Endodermal cell (in vitro differentiated cells): ENCODE data around the gene SON. TPM values are rescaled to one million over a fixed set of nuclear protein-coding genes. Genes with fewer than 3 reads are reported as not detected.
"Not testable (repeated sequence)": the region's sequence is repeated elsewhere in the genome, so short reads cannot be mapped to it uniquely, and the experiment has no call there.

Source experiments
- DNase-seq: peaks from one replicate; pipeline ENCODE4 v3.0.0-alpha.2; 2017
- H3K27ac ChIP-seq: 2 replicates; pipeline ENCODE4 v1.5.1; 2013; ENCODE audit warnings: mild to moderate bottlenecking, low read depth, low read length, moderate library complexity
- H3K27me3 ChIP-seq: 2 replicates; pipeline ENCODE4 v1.6.1; 2013; ENCODE audit warnings: mild to moderate bottlenecking, low read length, moderate library complexity; ENCODE audit not compliant: insufficient read depth, control insufficient read depth, poor library complexity, severe bottlenecking
- H3K36me3 ChIP-seq: 2 replicates; pipeline ENCODE4 v1.7.0; 2013; ENCODE audit warnings: mild to moderate bottlenecking, low read length, moderate library complexity; ENCODE audit not compliant: control insufficient read depth, insufficient read depth
- H3K4me1 ChIP-seq: one replicate; pipeline ENCODE4 v1.7.0; 2013; ENCODE audit warnings: low read length; ENCODE audit not compliant: control insufficient read depth, insufficient read depth
- H3K4me3 ChIP-seq: 2 replicates; pipeline ENCODE4 v1.5.1; 2013; ENCODE audit warnings: mild to moderate bottlenecking, low read length, moderate library complexity
- H3K9ac ChIP-seq: 2 replicates; pipeline ENCODE4 v1.6.1; 2013; ENCODE audit warnings: mild to moderate bottlenecking, low read length, moderate library complexity; ENCODE audit not compliant: poor library complexity, severe bottlenecking; ENCODE audit errors: extremely low read depth
- H3K9me3 ChIP-seq: 2 replicates; pipeline ENCODE4 v1.6.1; 2013; ENCODE audit warnings: mild to moderate bottlenecking, low read length, moderate library complexity; ENCODE audit not compliant: control insufficient read depth
- H3K27ac Mint-ChIP-seq: 2 replicates; pipeline ENCODE4 v1.8.0; 2020; ENCODE audit warnings: mixed read lengths
- H3K27me3 Mint-ChIP-seq: 2 replicates; pipeline ENCODE4 v1.8.0; 2021; ENCODE audit warnings: mild to moderate bottlenecking, mixed read lengths; ENCODE audit not compliant: insufficient read depth
- H3K36me3 Mint-ChIP-seq: 2 replicates; pipeline ENCODE4 v1.8.0; 2020; ENCODE audit warnings: low read depth, mixed read lengths
- H3K4me1 Mint-ChIP-seq: 2 replicates; pipeline ENCODE4 v1.8.0; 2020; ENCODE audit warnings: mixed read lengths
- H3K4me3 Mint-ChIP-seq: 2 replicates; pipeline ENCODE4 v1.8.0; 2020; ENCODE audit warnings: mild to moderate bottlenecking, moderate library complexity, mixed read lengths
- H3K9me3 Mint-ChIP-seq: 2 replicates; pipeline ENCODE4 v1.8.0; 2020; ENCODE audit warnings: mild to moderate bottlenecking, mixed read lengths
- WGBS, 2 experiments: methylation state at CpG; one replicate each; pipeline versions ENCODE4 v1.1.5 to v1.1.7; 2013; ENCODE audit warnings: missing lambda C conversion rate in 2 of 2, mixed read lengths in 1 of 2; ENCODE audit not compliant: insufficient coverage in 1 of 2, insufficient read length in 1 of 2; 5-methylcytosine and 5-hydroxymethylcytosine counted together
- total RNA-seq, 2 donors: library from RNA; stranded (reverse); fragmentation: NEBNext Ultra II Directional in 1 of 2; extraction: Animal tissue kit (Norgen Biotek cat#: 25700) in 1 of 2; gene quantifications; 2 replicates in 1 of 2; 3 replicates in 1 of 2; pipeline ENCODE4 v1.2.1, GENCODE V29; 2021
- TF ChIP-seq, protein P1 (sequence below): fragments of 200-600 bp; sonication (generic); conservative IDR thresholded peaks from 2 replicates; pipeline ENCODE4 v1.5.0; 2021; ENCODE audit warnings: antibody characterized with exemption, mild to moderate bottlenecking

The SON gene
- total RNA-seq, 2 donors from 2014 or later = 283 to 337 TPM

- no peak for DNase-seq
- H3K4me3 Mint-ChIP-seq = no peak overlapping the region
- Histone ChIP-seq H3K4me1 (no peaks in the 10 kb centered on the region), H3K27me3 (no peaks in the 10 kb centered on the region), H3K9me3 (no peaks in the 10 kb centered on the region), H3K4me3 (no peak overlapping the region), H3K27ac (no peak overlapping the region), H3K36me3 (peaks cover 99% of the 10 kb centered on the region), H3K9ac (no peak overlapping the region)
- TF ChIP-seq, protein P1, sequence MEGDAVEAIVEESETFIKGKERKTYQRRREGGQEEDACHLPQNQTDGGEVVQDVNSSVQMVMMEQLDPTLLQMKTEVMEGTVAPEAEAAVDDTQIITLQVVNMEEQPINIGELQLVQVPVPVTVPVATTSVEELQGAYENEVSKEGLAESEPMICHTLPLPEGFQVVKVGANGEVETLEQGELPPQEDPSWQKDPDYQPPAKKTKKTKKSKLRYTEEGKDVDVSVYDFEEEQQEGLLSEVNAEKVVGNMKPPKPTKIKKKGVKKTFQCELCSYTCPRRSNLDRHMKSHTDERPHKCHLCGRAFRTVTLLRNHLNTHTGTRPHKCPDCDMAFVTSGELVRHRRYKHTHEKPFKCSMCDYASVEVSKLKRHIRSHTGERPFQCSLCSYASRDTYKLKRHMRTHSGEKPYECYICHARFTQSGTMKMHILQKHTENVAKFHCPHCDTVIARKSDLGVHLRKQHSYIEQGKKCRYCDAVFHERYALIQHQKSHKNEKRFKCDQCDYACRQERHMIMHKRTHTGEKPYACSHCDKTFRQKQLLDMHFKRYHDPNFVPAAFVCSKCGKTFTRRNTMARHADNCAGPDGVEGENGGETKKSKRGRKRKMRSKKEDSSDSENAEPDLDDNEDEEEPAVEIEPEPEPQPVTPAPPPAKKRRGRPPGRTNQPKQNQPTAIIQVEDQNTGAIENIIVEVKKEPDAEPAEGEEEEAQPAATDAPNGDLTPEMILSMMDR = no peak
- H3K36me3 Mint-ChIP-seq = peaks cover 63% of the 10 kb centered on the region
- H3K27me3 Mint-ChIP-seq = no peaks in the 10 kb centered on the region
- WGBS, 2 experiments = 88 to 98% methylated on average over 3 of the region's 3 CpGs
- H3K4me1 Mint-ChIP-seq = no peaks in the 10 kb centered on the region
- H3K27ac Mint-ChIP-seq = no peak overlapping the region
- no peaks in the 10 kb centered on the region for H3K9me3 Mint-ChIP-seq
Measured at GRCh38 chr21:33572350-33572749, 29.5 kb downstream of the SON start.

DNA sequence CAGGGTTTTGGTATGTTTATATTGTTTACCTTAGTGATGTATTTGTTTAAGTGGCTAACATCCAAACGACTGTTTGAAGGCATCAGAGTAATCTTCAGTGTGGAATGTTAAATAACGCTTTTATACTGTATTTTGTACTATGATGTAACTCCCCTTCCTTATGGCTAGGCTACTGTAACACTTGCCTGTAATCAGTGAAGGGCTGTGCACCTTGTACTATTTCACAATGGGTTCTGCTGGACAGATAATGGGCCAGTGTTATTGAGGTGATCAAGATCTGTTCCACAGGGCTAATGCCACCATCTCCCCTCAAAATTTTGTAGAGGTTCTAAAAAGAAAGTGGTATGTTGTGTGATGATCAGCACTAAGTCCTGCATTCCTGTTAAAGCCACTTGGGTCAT, 33.9 kb downstream of the SON start:
- H3K27ac Mint-ChIP-seq = not testable (repeated sequence)

GRCh38 chr21:33578214-33578613, 35.4 kb downstream of the SON start:
- H3K27ac ChIP-seq = no peak overlapping the region
- no peak overlapping the region for H3K4me3 ChIP-seq
- 100% methylated on average over 2 of the region's 2 CpGs; no CpG with 5 or more reads in 1 of the 2 experiments for WGBS, 2 experiments
- no peak overlapping the region for H3K4me3 Mint-ChIP-seq
- H3K9me3 Mint-ChIP-seq = no peaks in the 10 kb centered on the region
- H3K36me3 Mint-ChIP-seq = peaks cover 48% of the 10 kb centered on the region
- peaks cover 88% of the 10 kb centered on the region for H3K36me3 ChIP-seq
- H3K4me1 Mint-ChIP-seq = no peaks in the 10 kb centered on the region
- H3K9me3 ChIP-seq = no peaks in the 10 kb centered on the region
- no peaks in the 10 kb centered on the region for H3K4me1 ChIP-seq
- H3K27ac Mint-ChIP-seq = no peak overlapping the region
- H3K9ac ChIP-seq = no peak overlapping the region
- H3K27me3 Mint-ChIP-seq = no peaks in the 10 kb centered on the region
- TF ChIP-seq, protein P1 = no peak
- no peaks in the 10 kb centered on the region for H3K27me3 ChIP-seq
- no peak for DNase-seq

More for the DNA sequence above, 33.9 kb downstream of the SON start:
- peaks cover 91% of the 10 kb centered on the region for H3K36me3 ChIP-seq
- not testable (repeated sequence) for H3K27me3 ChIP-seq, H3K9ac ChIP-seq, H3K4me3 Mint-ChIP-seq, DNase-seq, H3K9me3 Mint-ChIP-seq, H3K27ac ChIP-seq, H3K4me3 ChIP-seq, H3K4me1 ChIP-seq, H3K4me1 Mint-ChIP-seq, H3K9me3 ChIP-seq, H3K27me3 Mint-ChIP-seq
- 100% methylated on average over 1 of the region's 2 CpGs; no CpG with 5 or more reads in 1 of the 2 experiments for WGBS, 2 experiments
- peaks cover 54% of the 10 kb centered on the region for H3K36me3 Mint-ChIP-seq

- no peak for DNase-seq
- Mint-ChIP-seq H3K36me3 (peaks cover 42% of the 10 kb centered on the region), H3K4me3 (no peak overlapping the region), H3K27me3 (no peaks in the 10 kb centered on the region), H3K9me3 (no peaks in the 10 kb centered on the region), H3K4me1 (no peaks in the 10 kb centered on the region), H3K27ac (peak overlapping the region; percentile 72)
- H3K4me3 ChIP-seq = no peak overlapping the region
- H3K9ac ChIP-seq = no peak overlapping the region
- WGBS, 2 experiments = 92 to 98% methylated on average over 3 to 7 of the region's 7 CpGs
- no peaks in the 10 kb centered on the region for H3K9me3 ChIP-seq
- TF ChIP-seq, protein P1 = no peak
- H3K36me3 ChIP-seq = peaks cover 86% of the 10 kb centered on the region
- H3K27me3 ChIP-seq = no peaks in the 10 kb centered on the region
- no peaks in the 10 kb centered on the region for H3K4me1 ChIP-seq
- peak overlapping the region; percentile 31 for H3K27ac ChIP-seq
Measured at GRCh38 chr21:33578959-33579542, 36.2 kb downstream of the SON start.
